ENCODE results near the gene SLC45A2. TPM values are rescaled to one million over a fixed set of nuclear protein-coding genes. Genes with fewer than 3 reads are reported as not detected.

Gene SLC45A2
- total and polyA plus RNA-seq, 5 donors: 0.32 to 0.70 TPM; not detected in 3

GRCh38 chr5:33985447-33985846, 954 bp upstream of the SLC45A2 start:
- H3K9me3 ChIP-seq (ENCODE audit: control insufficient read depth, low read length): no peaks in the 10 kb centered on the region
- H3K4me1 ChIP-seq (ENCODE audit: control insufficient read depth, insufficient read depth, low read length): no peaks in the 10 kb centered on the region
- H3K27ac ChIP-seq (ENCODE audit: low read length): no peak overlapping the region
- ATAC-seq: no peak
- 96% methylated on average over 6 of the region's 6 CpGs for WGBS
- DNase-seq: no peak
- no peaks in the 10 kb centered on the region for H3K27me3 ChIP-seq (ENCODE audit: control insufficient read depth, insufficient read depth)
- intact Hi-C loops (cut with DNase I): no loop called here
- H3K4me3 ChIP-seq (ENCODE audit: low read length): no peak overlapping the region

GRCh38 chr5:33984178-33984577, 315 bp downstream of the SLC45A2 start:
- H3K4me1 ChIP-seq (ENCODE audit: control insufficient read depth, insufficient read depth, low read length): no peaks in the 10 kb centered on the region
- no peaks in the 10 kb centered on the region for H3K27me3 ChIP-seq (ENCODE audit: control insufficient read depth, insufficient read depth)
- intact Hi-C loops (cut with DNase I): no loop called here
- ATAC-seq: peak in 1 of 2 donors; percentile 21
- H3K9me3 ChIP-seq (ENCODE audit: control insufficient read depth, low read length): no peaks in the 10 kb centered on the region
- 89% methylated on average over 15 of the region's 15 CpGs for WGBS
- DNase-seq: peak in 1 of 3 donors; percentile 11
- H3K27ac ChIP-seq (ENCODE audit: low read length): no peak overlapping the region
- H3K4me3 ChIP-seq (ENCODE audit: low read length): no peak overlapping the region

GRCh38 chr5:33981408-33982162, 2.9 kb downstream of the SLC45A2 start:
- H3K9me3 ChIP-seq (ENCODE audit: control insufficient read depth, low read length): no peaks in the 10 kb centered on the region
- ATAC-seq (no peak), DNase-seq (no peak)
- 79% methylated on average over 8 of the region's 8 CpGs for WGBS
- intact Hi-C loops (cut with DNase I): no loop called here
- no peak overlapping the region for H3K27ac ChIP-seq (ENCODE audit: low read length)
- no peak overlapping the region for H3K4me3 ChIP-seq (ENCODE audit: low read length)
- H3K27me3 ChIP-seq (ENCODE audit: control insufficient read depth, insufficient read depth): no peaks in the 10 kb centered on the region
- no peaks in the 10 kb centered on the region for H3K4me1 ChIP-seq (ENCODE audit: control insufficient read depth, insufficient read depth, low read length)

- Histone ChIP-seq H3K9me3 (ENCODE audit: control insufficient read depth, low read length) (no peaks in the 10 kb centered on the region), H3K27ac (ENCODE audit: low read length) (no peak overlapping the region), H3K27me3 (ENCODE audit: control insufficient read depth, insufficient read depth) (no peaks in the 10 kb centered on the region), H3K4me1 (ENCODE audit: control insufficient read depth, insufficient read depth, low read length) (no peaks in the 10 kb centered on the region), H3K4me3 (ENCODE audit: low read length) (no peak overlapping the region)
- 85% methylated on average over 3 of the region's 3 CpGs for WGBS
- DNase-seq (no peak), ATAC-seq (no peak)
- intact Hi-C loops (cut with DNase I): no loop called here
Observed at GRCh38 chr5:33980030-33980429, 4.5 kb downstream of the SLC45A2 start.

GRCh38 chr5:33978306-33978705, 6.2 kb downstream of the SLC45A2 start:
- DNase-seq: no peak
- no peak overlapping the region for H3K4me3 ChIP-seq (ENCODE audit: low read length)
- H3K4me1 ChIP-seq (ENCODE audit: control insufficient read depth, insufficient read depth, low read length): no peaks in the 10 kb centered on the region
- intact Hi-C loops (cut with DNase I): loop anchor here in 1 of 4 donors (10.0 kb wide), 1 partner anchor 544 kb away; no protein-coding TSS in a partner anchor
- no peaks in the 10 kb centered on the region for H3K9me3 ChIP-seq (ENCODE audit: control insufficient read depth, low read length)
- H3K27ac ChIP-seq (ENCODE audit: low read length): no peak overlapping the region
- H3K27me3 ChIP-seq (ENCODE audit: control insufficient read depth, insufficient read depth): no peaks in the 10 kb centered on the region
- 92% methylated on average over 1 of the region's 1 CpG for WGBS
- no peak for ATAC-seq

GRCh38 chr5:33976307-33976706, 8.2 kb downstream of the SLC45A2 start:
- Histone ChIP-seq H3K27me3 (ENCODE audit: control insufficient read depth, insufficient read depth) (no peaks in the 10 kb centered on the region), H3K4me1 (ENCODE audit: control insufficient read depth, insufficient read depth, low read length) (no peaks in the 10 kb centered on the region), H3K9me3 (ENCODE audit: control insufficient read depth, low read length) (no peaks in the 10 kb centered on the region), H3K27ac (ENCODE audit: low read length) (no peak overlapping the region), H3K4me3 (ENCODE audit: low read length) (no peak overlapping the region)
- DNase-seq (no peak), ATAC-seq (peak; percentile 10 to 20)
- WGBS: 45% methylated on average over 1 of the region's 1 CpG
- intact Hi-C loops (cut with DNase I): loop anchor here in 1 of 4 donors (10.0 kb wide), 1 partner anchor 542 kb away; no protein-coding TSS in a partner anchor

GRCh38 chr5:33975852-33976251, 8.6 kb downstream of the SLC45A2 start:
- Histone ChIP-seq H3K4me1 (ENCODE audit: control insufficient read depth, insufficient read depth, low read length) (no peaks in the 10 kb centered on the region), H3K4me3 (ENCODE audit: low read length) (no peak overlapping the region), H3K27ac (ENCODE audit: low read length) (no peak overlapping the region), H3K27me3 (ENCODE audit: control insufficient read depth, insufficient read depth) (no peaks in the 10 kb centered on the region), H3K9me3 (ENCODE audit: control insufficient read depth, low read length) (no peaks in the 10 kb centered on the region)
- DNase-seq: no peak
- intact Hi-C loops (cut with DNase I): loop anchor here in 1 of 4 donors (10.0 kb wide), 1 partner anchor 541 kb away; no protein-coding TSS in a partner anchor
- 26% methylated on average over 5 of the region's 5 CpGs for WGBS
- ATAC-seq: peak in 1 of 2 donors; percentile 28

- Histone ChIP-seq H3K27ac (ENCODE audit: low read length) (no peak overlapping the region), H3K9me3 (ENCODE audit: control insufficient read depth, low read length) (no peaks in the 10 kb centered on the region), H3K27me3 (ENCODE audit: control insufficient read depth, insufficient read depth) (no peaks in the 10 kb centered on the region), H3K4me3 (ENCODE audit: low read length) (no peak overlapping the region), H3K4me1 (ENCODE audit: control insufficient read depth, insufficient read depth, low read length) (no peaks in the 10 kb centered on the region)
- no peak for ATAC-seq
- intact Hi-C loops (cut with DNase I): loop anchor here in 1 of 4 donors (10.0 kb wide), 1 partner anchor 538 kb away; no protein-coding TSS in a partner anchor
- 76% methylated on average over 2 of the region's 2 CpGs for WGBS
- no peak for DNase-seq
Observed at GRCh38 chr5:33973271-33973670, 11.2 kb downstream of the SLC45A2 start.

GRCh38 chr5:33969572-33970452, 14.7 kb downstream of the SLC45A2 start:
- Histone ChIP-seq H3K27ac (ENCODE audit: low read length) (no peak overlapping the region), H3K4me1 (ENCODE audit: control insufficient read depth, insufficient read depth, low read length) (no peaks in the 10 kb centered on the region), H3K4me3 (ENCODE audit: low read length) (no peak overlapping the region), H3K27me3 (ENCODE audit: control insufficient read depth, insufficient read depth) (no peaks in the 10 kb centered on the region), H3K9me3 (ENCODE audit: control insufficient read depth, low read length) (no peaks in the 10 kb centered on the region)
- 49% methylated on average over 10 of the region's 10 CpGs for WGBS
- DNase-seq (peak in 1 of 3 donors; percentile 37), ATAC-seq (peak; percentile 59 to 69)
- intact Hi-C loops (cut with DNase I): loop anchor here (10.0 kb wide), 2 partner anchors 505 to 535 kb away; no protein-coding TSS in a partner anchor

- Histone ChIP-seq H3K4me1 (ENCODE audit: control insufficient read depth, insufficient read depth, low read length) (no peaks in the 10 kb centered on the region), H3K27me3 (ENCODE audit: control insufficient read depth, insufficient read depth) (no peaks in the 10 kb centered on the region), H3K27ac (ENCODE audit: low read length) (no peak overlapping the region), H3K9me3 (ENCODE audit: control insufficient read depth, low read length) (no peaks in the 10 kb centered on the region), H3K4me3 (ENCODE audit: low read length) (no peak overlapping the region)
- intact Hi-C loops (cut with DNase I): loop anchor here in 3 of 4 donors (10.0 kb wide), 2 partner anchors 504 to 534 kb away; no protein-coding TSS in a partner anchor
- peak in 1 of 3 donors; percentile 41 for DNase-seq
- WGBS: 60% methylated on average over 3 of the region's 3 CpGs
- ATAC-seq: no peak
Observed at GRCh38 chr5:33968211-33969005, 16.1 kb downstream of the SLC45A2 start.
